Measurements from ENCODE around the gene DCUN1D5. TPM values are rescaled to one million over a fixed set of nuclear protein-coding genes. Genes with fewer than 3 reads are reported as not detected.

The DCUN1D5 gene
- total and polyA plus RNA-seq, 9 of the 15 experiments (the other 6 are each of a cell fraction or from before 2014, with no cell fraction given), result 38.4 to 242 (median 115) TPM

- TF ChIP-seq BCLAF1 (IDR thresholded peaks at IDR 0.05; ENCODE audit: borderline replicate concordance in 1 of 2, control insufficient read depth in 1 of 2, low read depth in 2 of 2, low read length in 1 of 2) (0 out of 4 replicates have a peak, but pooled peaks of 1 of the 2 experiments have one; percentile 42), ZFP36 (IDR thresholded peaks at IDR 0.05; ENCODE audit: low read depth, low read length, partially characterized antibody) (no peak), FOXO4 (CRISPR knock-in tag; IDR thresholded peaks at IDR 0.05) (no peak), E2F1 (CRISPR knock-in tag; IDR thresholded peaks at IDR 0.05) (no peak), CHCHD3 (CRISPR knock-in tag; IDR thresholded peaks at IDR 0.05) (no peak), KLF1 (tag; IDR thresholded peaks at IDR 0.05) (peak; percentile 45; the same call in 1 of the 2 replicates), CLOCK (CRISPR knock-in tag; IDR thresholded peaks at IDR 0.05; ENCODE audit: borderline replicate concordance) (no peak), ZNF766 (CRISPR knock-in tag; conservative IDR thresholded peaks at IDR 0.05) (0 out of 2 replicates have a peak, but pooled peaks have one; percentile 50), ZNF24 (IDR thresholded peaks at IDR 0.05) (peak; percentile 24; the same call in 1 of the 2 replicates), RFX5 (IDR thresholded peaks at IDR 0.05; ENCODE audit: low read depth, low read length) (no peak), TAF9B (IDR thresholded peaks at IDR 0.05; ENCODE audit: partially characterized antibody) (peak; percentile 81), EP400 (IDR thresholded peaks at IDR 0.05) (peak; percentile 84; the same call in 1 of the 2 replicates), ILK (tag; IDR thresholded peaks at IDR 0.05; ENCODE audit: borderline replicate concordance, low read depth) (no peak), ZFX (CRISPR knock-in tag; IDR thresholded peaks at IDR 0.05) (peak; percentile 80), BMI1 (IDR thresholded peaks at IDR 0.05; ENCODE audit: low read length) (no peak), HDGF (IDR thresholded peaks at IDR 0.05) (no peak), SMARCA5 (IDR thresholded peaks at IDR 0.05) (no peak), ZBTB12 (CRISPR knock-in tag; IDR thresholded peaks at IDR 0.05) (peak; percentile 84)
These were observed at the start of gene DCUN1D5 (continued) for GRCh38 chr11:103091801-103092524.
